Measurements from ENCODE around the gene FMNL2. TPM values are rescaled to one million over a fixed set of nuclear protein-coding genes. Genes with fewer than 3 reads are reported as not detected.
"Not testable (repeated sequence)": the region's sequence is repeated elsewhere in the genome, so short reads cannot be mapped to it uniquely, and the experiment has no call there.

The FMNL2 gene
- total RNA-seq, 4 donors from 2014 or later = 23.5 to 28.0 (median 23.8) TPM

- intact Hi-C loops (cut with DNase I) = no loop called here
- DNase-seq (ENCODE audit: extremely low spot score) = no peak
- Histone ChIP-seq H3K27ac (replicated peaks in 1 of 4) (no peak overlapping the region), H3K4me1 (peaks cover 0 to 19% (median 18%) of the 10 kb centered on the region in 4 donors), H3K36me3 (no peaks in the 10 kb centered on the region), H3K9me3 (no peaks in the 10 kb centered on the region), H3K27me3 (no peaks in the 10 kb centered on the region), H3K4me3 (no peak overlapping the region)
- TF ChIP-seq EP300 (IDR thresholded peaks at IDR 0.05) (no peak), POLR2AphosphoS5 (IDR thresholded peaks at IDR 0.05) (no peak), POLR2A (IDR thresholded peaks at IDR 0.05; ENCODE audit: low read depth) (no peak)
Measured at GRCh38 chr2:152383702-152384101, 48.7 kb downstream of the FMNL2 start.

- no peak overlapping the region for H3K27ac ChIP-seq (replicated peaks in 1 of 4)
- no peak for DNase-seq (ENCODE audit: extremely low spot score)
- intact Hi-C loops (cut with DNase I) = no loop called here
- no peak overlapping the region for H3K4me3 ChIP-seq
- H3K4me1 ChIP-seq = peaks cover 0 to 18% (median 16%) of the 10 kb centered on the region in 4 donors
- no peak for TF ChIP-seq EP300 (IDR thresholded peaks at IDR 0.05)
- no peak for TF ChIP-seq POLR2A (IDR thresholded peaks at IDR 0.05; ENCODE audit: low read depth)
- TF ChIP-seq CTCF (IDR thresholded peaks at IDR 0.05) = no peak
- TF ChIP-seq POLR2AphosphoS5 (IDR thresholded peaks at IDR 0.05) = no peak
- no peaks in the 10 kb centered on the region for H3K9me3 ChIP-seq
- H3K27me3 ChIP-seq = no peaks in the 10 kb centered on the region
- H3K36me3 ChIP-seq = no peaks in the 10 kb centered on the region
- 87% methylated on average over 3 of the region's 3 CpGs for WGBS
Measured at GRCh38 chr2:152384992-152385391, 50.0 kb downstream of the FMNL2 start.

- Histone ChIP-seq H3K36me3 (no peaks in the 10 kb centered on the region), H3K27ac (replicated peaks in 1 of 4) (no peak overlapping the region)
- intact Hi-C loops (cut with DNase I) = no loop called here
Measured at GRCh38 chr2:152385650-152386049, 50.7 kb downstream of the FMNL2 start.

GRCh38 chr2:152386266-152386665 lies 51.3 kb downstream of the FMNL2 start:
- no peak for DNase-seq (ENCODE audit: extremely low spot score)
- Histone ChIP-seq H3K36me3 (no peaks in the 10 kb centered on the region), H3K4me3 (no peak overlapping the region), H3K27ac (replicated peaks in 1 of 4) (no peak overlapping the region), H3K27me3 (no peaks in the 10 kb centered on the region), H3K9me3 (no peaks in the 10 kb centered on the region), H3K4me1 (peaks cover 0 to 12% (median 6%) of the 10 kb centered on the region in 4 donors)
- no peak for TF ChIP-seq POLR2A (IDR thresholded peaks at IDR 0.05; ENCODE audit: low read depth)
- no peak for TF ChIP-seq POLR2AphosphoS5 (IDR thresholded peaks at IDR 0.05)
- no peak for TF ChIP-seq EP300 (IDR thresholded peaks at IDR 0.05)
- no peak for TF ChIP-seq CTCF (IDR thresholded peaks at IDR 0.05)
- WGBS = 75% methylated on average over 1 of the region's 1 CpG
- intact Hi-C loops (cut with DNase I) = no loop called here

More at GRCh38 chr2:152385650-152386049, 50.7 kb downstream of the FMNL2 start:
- no peaks in the 10 kb centered on the region for H3K9me3 ChIP-seq
- no peak overlapping the region for H3K4me3 ChIP-seq
- TF ChIP-seq POLR2A (IDR thresholded peaks at IDR 0.05; ENCODE audit: low read depth) (no peak), CTCF (IDR thresholded peaks at IDR 0.05) (no peak), POLR2AphosphoS5 (IDR thresholded peaks at IDR 0.05) (no peak), EP300 (IDR thresholded peaks at IDR 0.05) (no peak)
- H3K4me1 ChIP-seq = peaks cover 0 to 13% (median 10%) of the 10 kb centered on the region in 4 donors
- no peaks in the 10 kb centered on the region for H3K27me3 ChIP-seq
- DNase-seq (ENCODE audit: extremely low spot score) = no peak

- 45% methylated on average over 1 of the region's 1 CpG for WGBS
- Histone ChIP-seq H3K36me3 (no peaks in the 10 kb centered on the region), H3K27ac (replicated peaks in 1 of 4) (no peak overlapping the region), H3K9me3 (no peaks in the 10 kb centered on the region), H3K27me3 (no peaks in the 10 kb centered on the region), H3K4me1 (peaks cover 0 to 13% (median 2%) of the 10 kb centered on the region in 4 donors), H3K4me3 (no peak overlapping the region)
- TF ChIP-seq POLR2AphosphoS5 (IDR thresholded peaks at IDR 0.05) (no peak), EP300 (IDR thresholded peaks at IDR 0.05) (no peak), CTCF (IDR thresholded peaks at IDR 0.05) (no peak), POLR2A (IDR thresholded peaks at IDR 0.05; ENCODE audit: low read depth) (no peak)
- no peak for DNase-seq (ENCODE audit: extremely low spot score)
- intact Hi-C loops (cut with DNase I) = no loop called here
Measured at GRCh38 chr2:152387041-152387440, 52.1 kb downstream of the FMNL2 start.

GRCh38 chr2:152388269-152388668 lies 53.3 kb downstream of the FMNL2 start:
- H3K36me3 ChIP-seq, H3K4me3 ChIP-seq: not testable (repeated sequence)

More at GRCh38 chr2:152388269-152388668, 53.3 kb downstream of the FMNL2 start:
- WGBS = 85% methylated on average over 9 of the region's 9 CpGs
- H3K4me1 ChIP-seq = peaks cover 0 to 13% (median 2%) of the 10 kb centered on the region in 4 donors
- DNase-seq (ENCODE audit: extremely low spot score); H3K9me3 ChIP-seq; H3K27ac ChIP-seq (replicated peaks in 1 of 4); intact Hi-C loops (cut with DNase I); H3K27me3 ChIP-seq: not testable (repeated sequence)

Data from esophagus muscularis mucosa (tissue), 4 donors.